Measurements from ENCODE around the gene RRAGD. TPM values are rescaled to one million over a fixed set of nuclear protein-coding genes. Genes with fewer than 3 reads are reported as not detected.

Gene RRAGD
- total and polyA plus RNA-seq, 2 of the 13 experiments (the other 11 are each of a cell fraction or from before 2014, with no cell fraction given), result 0.35 to 0.53 TPM

DNA sequence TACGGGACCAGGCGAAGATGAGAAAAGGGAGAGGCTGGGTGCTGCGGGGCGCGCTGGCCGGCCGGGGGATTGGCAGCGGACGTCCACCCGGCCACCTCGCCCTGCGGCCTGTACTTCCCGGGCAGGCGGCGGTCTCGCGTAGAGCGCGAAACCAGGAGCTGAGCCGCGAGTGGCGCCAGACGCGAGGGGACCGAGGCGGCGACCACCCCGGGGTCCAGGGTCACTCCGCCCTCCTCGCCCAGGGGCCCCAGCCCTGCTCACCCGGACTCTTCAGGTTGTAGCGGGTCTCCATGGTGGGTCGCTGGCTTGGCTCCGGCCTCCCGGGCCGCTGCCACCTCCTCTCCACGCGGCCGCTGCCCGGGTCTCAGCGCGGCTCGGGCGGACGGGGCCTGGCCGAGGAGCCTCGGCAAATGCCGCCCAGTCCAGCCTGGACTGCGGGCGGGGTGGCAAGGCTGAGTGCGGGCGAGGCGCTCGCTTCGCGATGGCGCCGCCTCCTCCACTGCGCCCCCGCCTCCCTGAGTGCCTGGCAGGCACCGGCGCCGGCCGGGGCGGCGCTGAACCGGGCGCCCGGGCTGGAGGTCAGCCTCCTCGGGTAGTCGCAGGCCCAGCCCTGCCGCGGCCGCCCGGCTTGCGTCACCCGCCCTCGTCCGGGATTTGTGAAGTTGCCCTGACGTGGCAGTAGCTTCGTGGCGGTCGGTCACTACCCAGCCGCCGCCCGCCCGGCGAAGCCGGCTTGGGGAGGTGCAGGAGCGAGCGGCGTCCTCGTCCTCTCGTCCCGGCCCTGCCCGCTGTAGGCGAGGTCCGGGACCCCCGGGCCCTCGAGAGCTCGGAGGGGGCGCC is 59.6 kb downstream of the RRAGD start, which contains the start of gene UBE2J1 (continued):
- peak; percentile 62; the same call in 1 of the 2 replicates for TF ChIP-seq PRMT3 (CRISPR knock-in tag; IDR thresholded peaks at IDR 0.05; ENCODE audit: borderline replicate concordance, low read depth)
- TF ChIP-seq, protein P1, sequence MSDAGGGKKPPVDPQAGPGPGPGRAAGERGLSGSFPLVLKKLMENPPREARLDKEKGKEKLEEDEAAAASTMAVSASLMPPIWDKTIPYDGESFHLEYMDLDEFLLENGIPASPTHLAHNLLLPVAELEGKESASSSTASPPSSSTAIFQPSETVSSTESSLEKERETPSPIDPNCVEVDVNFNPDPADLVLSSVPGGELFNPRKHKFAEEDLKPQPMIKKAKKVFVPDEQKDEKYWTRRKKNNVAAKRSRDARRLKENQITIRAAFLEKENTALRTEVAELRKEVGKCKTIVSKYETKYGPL (CRISPR knock-in tag; IDR thresholded peaks at IDR 0.05), result peak; percentile 67; the same call in 1 of the 2 replicates
- TF ChIP-seq, protein P2, sequence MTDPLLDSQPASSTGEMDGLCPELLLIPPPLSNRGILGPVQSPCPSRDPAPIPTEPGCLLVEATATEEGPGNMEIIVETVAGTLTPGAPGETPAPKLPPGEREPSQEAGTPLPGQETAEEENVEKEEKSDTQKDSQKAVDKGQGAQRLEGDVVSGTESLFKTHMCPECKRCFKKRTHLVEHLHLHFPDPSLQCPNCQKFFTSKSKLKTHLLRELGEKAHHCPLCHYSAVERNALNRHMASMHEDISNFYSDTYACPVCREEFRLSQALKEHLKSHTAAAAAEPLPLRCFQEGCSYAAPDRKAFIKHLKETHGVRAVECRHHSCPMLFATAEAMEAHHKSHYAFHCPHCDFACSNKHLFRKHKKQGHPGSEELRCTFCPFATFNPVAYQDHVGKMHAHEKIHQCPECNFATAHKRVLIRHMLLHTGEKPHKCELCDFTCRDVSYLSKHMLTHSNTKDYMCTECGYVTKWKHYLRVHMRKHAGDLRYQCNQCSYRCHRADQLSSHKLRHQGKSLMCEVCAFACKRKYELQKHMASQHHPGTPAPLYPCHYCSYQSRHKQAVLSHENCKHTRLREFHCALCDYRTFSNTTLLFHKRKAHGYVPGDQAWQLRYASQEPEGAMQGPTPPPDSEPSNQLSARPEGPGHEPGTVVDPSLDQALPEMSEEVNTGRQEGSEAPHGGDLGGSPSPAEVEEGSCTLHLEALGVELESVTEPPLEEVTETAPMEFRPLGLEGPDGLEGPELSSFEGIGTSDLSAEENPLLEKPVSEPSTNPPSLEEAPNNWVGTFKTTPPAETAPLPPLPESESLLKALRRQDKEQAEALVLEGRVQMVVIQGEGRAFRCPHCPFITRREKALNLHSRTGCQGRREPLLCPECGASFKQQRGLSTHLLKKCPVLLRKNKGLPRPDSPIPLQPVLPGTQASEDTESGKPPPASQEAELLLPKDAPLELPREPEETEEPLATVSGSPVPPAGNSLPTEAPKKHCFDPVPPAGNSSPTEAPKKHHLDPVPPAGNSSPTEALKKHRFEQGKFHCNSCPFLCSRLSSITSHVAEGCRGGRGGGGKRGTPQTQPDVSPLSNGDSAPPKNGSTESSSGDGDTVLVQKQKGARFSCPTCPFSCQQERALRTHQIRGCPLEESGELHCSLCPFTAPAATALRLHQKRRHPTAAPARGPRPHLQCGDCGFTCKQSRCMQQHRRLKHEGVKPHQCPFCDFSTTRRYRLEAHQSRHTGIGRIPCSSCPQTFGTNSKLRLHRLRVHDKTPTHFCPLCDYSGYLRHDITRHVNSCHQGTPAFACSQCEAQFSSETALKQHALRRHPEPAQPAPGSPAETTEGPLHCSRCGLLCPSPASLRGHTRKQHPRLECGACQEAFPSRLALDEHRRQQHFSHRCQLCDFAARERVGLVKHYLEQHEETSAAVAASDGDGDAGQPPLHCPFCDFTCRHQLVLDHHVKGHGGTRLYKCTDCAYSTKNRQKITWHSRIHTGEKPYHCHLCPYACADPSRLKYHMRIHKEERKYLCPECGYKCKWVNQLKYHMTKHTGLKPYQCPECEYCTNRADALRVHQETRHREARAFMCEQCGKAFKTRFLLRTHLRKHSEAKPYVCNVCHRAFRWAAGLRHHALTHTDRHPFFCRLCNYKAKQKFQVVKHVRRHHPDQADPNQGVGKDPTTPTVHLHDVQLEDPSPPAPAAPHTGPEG (CRISPR knock-in tag; IDR thresholded peaks at IDR 0.05), result peak; percentile 61
- TF ChIP-seq, protein P3, sequence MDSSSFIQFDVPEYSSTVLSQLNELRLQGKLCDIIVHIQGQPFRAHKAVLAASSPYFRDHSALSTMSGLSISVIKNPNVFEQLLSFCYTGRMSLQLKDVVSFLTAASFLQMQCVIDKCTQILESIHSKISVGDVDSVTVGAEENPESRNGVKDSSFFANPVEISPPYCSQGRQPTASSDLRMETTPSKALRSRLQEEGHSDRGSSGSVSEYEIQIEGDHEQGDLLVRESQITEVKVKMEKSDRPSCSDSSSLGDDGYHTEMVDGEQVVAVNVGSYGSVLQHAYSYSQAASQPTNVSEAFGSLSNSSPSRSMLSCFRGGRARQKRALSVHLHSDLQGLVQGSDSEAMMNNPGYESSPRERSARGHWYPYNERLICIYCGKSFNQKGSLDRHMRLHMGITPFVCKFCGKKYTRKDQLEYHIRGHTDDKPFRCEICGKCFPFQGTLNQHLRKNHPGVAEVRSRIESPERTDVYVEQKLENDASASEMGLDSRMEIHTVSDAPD (CRISPR knock-in tag; IDR thresholded peaks at IDR 0.05), result no peak
- no peak for TF ChIP-seq AGO1 (IDR thresholded peaks at IDR 0.05; ENCODE audit: low read depth, low read length, poor library complexity, severe bottlenecking)
- TF ChIP-seq, protein P4, sequence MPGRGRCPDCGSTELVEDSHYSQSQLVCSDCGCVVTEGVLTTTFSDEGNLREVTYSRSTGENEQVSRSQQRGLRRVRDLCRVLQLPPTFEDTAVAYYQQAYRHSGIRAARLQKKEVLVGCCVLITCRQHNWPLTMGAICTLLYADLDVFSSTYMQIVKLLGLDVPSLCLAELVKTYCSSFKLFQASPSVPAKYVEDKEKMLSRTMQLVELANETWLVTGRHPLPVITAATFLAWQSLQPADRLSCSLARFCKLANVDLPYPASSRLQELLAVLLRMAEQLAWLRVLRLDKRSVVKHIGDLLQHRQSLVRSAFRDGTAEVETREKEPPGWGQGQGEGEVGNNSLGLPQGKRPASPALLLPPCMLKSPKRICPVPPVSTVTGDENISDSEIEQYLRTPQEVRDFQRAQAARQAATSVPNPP (CRISPR knock-in tag; IDR thresholded peaks at IDR 0.05), result peak; percentile 52; the same call in 1 of the 2 replicates
- TF ChIP-seq, protein P5, sequence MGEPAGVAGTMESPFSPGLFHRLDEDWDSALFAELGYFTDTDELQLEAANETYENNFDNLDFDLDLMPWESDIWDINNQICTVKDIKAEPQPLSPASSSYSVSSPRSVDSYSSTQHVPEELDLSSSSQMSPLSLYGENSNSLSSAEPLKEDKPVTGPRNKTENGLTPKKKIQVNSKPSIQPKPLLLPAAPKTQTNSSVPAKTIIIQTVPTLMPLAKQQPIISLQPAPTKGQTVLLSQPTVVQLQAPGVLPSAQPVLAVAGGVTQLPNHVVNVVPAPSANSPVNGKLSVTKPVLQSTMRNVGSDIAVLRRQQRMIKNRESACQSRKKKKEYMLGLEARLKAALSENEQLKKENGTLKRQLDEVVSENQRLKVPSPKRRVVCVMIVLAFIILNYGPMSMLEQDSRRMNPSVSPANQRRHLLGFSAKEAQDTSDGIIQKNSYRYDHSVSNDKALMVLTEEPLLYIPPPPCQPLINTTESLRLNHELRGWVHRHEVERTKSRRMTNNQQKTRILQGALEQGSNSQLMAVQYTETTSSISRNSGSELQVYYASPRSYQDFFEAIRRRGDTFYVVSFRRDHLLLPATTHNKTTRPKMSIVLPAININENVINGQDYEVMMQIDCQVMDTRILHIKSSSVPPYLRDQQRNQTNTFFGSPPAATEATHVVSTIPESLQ (CRISPR knock-in tag; conservative IDR thresholded peaks at IDR 0.05), result no peak
- TF ChIP-seq, protein P6, sequence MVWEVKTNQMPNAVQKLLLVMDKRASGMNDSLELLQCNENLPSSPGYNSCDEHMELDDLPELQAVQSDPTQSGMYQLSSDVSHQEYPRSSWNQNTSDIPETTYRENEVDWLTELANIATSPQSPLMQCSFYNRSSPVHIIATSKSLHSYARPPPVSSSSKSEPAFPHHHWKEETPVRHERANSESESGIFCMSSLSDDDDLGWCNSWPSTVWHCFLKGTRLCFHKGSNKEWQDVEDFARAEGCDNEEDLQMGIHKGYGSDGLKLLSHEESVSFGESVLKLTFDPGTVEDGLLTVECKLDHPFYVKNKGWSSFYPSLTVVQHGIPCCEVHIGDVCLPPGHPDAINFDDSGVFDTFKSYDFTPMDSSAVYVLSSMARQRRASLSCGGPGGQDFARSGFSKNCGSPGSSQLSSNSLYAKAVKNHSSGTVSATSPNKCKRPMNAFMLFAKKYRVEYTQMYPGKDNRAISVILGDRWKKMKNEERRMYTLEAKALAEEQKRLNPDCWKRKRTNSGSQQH (CRISPR knock-in tag; IDR thresholded peaks at IDR 0.05; ENCODE audit: low read depth), result no peak; the same call in 1 of the 2 replicates
- TF ChIP-seq ZMYM3 (CRISPR knock-in tag; IDR thresholded peaks at IDR 0.05), result no peak
- no peak for TF ChIP-seq SMARCC2 (IDR thresholded peaks at IDR 0.05)
- TF ChIP-seq KDM5A (IDR thresholded peaks at IDR 0.05; ENCODE audit: borderline replicate concordance, low read length), result no peak
- TF ChIP-seq, protein P7, sequence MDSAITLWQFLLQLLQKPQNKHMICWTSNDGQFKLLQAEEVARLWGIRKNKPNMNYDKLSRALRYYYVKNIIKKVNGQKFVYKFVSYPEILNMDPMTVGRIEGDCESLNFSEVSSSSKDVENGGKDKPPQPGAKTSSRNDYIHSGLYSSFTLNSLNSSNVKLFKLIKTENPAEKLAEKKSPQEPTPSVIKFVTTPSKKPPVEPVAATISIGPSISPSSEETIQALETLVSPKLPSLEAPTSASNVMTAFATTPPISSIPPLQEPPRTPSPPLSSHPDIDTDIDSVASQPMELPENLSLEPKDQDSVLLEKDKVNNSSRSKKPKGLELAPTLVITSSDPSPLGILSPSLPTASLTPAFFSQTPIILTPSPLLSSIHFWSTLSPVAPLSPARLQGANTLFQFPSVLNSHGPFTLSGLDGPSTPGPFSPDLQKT (CRISPR knock-in tag; IDR thresholded peaks at IDR 0.05; ENCODE audit: borderline replicate concordance), result no peak
- TF ChIP-seq ZFP1 (CRISPR knock-in tag; IDR thresholded peaks at IDR 0.05), result no peak

All from HepG2 (cell line).